Sciatic nerve (tissue), 2 donors: ENCODE results near the gene MCM10. TPM values are rescaled to one million over a fixed set of nuclear protein-coding genes. Genes with fewer than 3 reads are reported as not detected.
"Not testable (repeated sequence)": the region's sequence is repeated elsewhere in the genome, so short reads cannot be mapped to it uniquely, and the experiment has no call there.

Experiments used
- ATAC-seq: fragments of 200-7000 bp; cut with Tn5 transposase; one replicate; pipeline ENCODE4 v1.9.1; 2020; ENCODE audit warnings: mild to moderate bottlenecking, moderate library complexity
- DNase-seq: peaks from one replicate; pipeline ENCODE4 v3.0.0-alpha.2; 2020; ENCODE audit warnings: low spot score
- intact Hi-C: fragments of 100-400 bp; cut with DNase I; formaldehyde crosslinking; loops from one replicate; pipeline ENCODE4 v1.14.2; 2022
- total RNA-seq: library from RNA; stranded (reverse); fragmentation: NEBNext Ultra II Directional; extraction: Animal tissue kit (Norgen Biotek cat#: 25700); gene quantifications from one replicate; pipeline ENCODE4 v1.2.1, GENCODE V29; 2021
- donor health status: DM: no; HTN: no; CAD: no.
- donor health status: DM: no; HTN: no; CAD: no.

Gene MCM10
- total RNA-seq, 1 donor from 2014 or later, result 0.45 TPM

GRCh38 chr10:13239923-13240322, 78.6 kb downstream of the MCM10 start:
- no peak for ATAC-seq
- DNase-seq, result no peak
- intact Hi-C loops, result no loop called here

GRCh38 chr10:13241613-13242012, 80.3 kb downstream of the MCM10 start:
- ATAC-seq, result no peak
- no peak for DNase-seq
- intact Hi-C loops, result no loop called here

GRCh38 chr10:13242260-13242659, 80.9 kb downstream of the MCM10 start:
- DNase-seq, intact Hi-C loops, ATAC-seq: not testable (repeated sequence)

GRCh38 chr10:13247246-13247645, 85.9 kb downstream of the MCM10 start:
- DNase-seq (no peak), ATAC-seq (no peak)
- intact Hi-C loops, result no loop called here

GRCh38 chr10:13247784-13248183, 86.4 kb downstream of the MCM10 start:
- ATAC-seq, result no peak
- intact Hi-C loops, result no loop called here
- no peak for DNase-seq

- intact Hi-C loops, result no loop called here
These were observed 92.4 kb downstream of the MCM10 start for GRCh38 chr10:13253726-13254125.

GRCh38 chr10:13256627-13257026, 95.3 kb downstream of the MCM10 start:
- DNase-seq, result no peak
- intact Hi-C loops, result no loop called here

More at GRCh38 chr10:13253726-13254125, 92.4 kb downstream of the MCM10 start:
- DNase-seq (no peak), ATAC-seq (no peak)

GRCh38 chr10:13257621-13258140, 96.3 kb downstream of the MCM10 start:
- intact Hi-C loops, result no loop called here
- ATAC-seq, result no peak
- no peak for DNase-seq

More at GRCh38 chr10:13256627-13257026, 95.3 kb downstream of the MCM10 start:
- no peak for ATAC-seq

Other genes starting within 250 kb of the MCM10 start
- gene CCDC3, start 159.8 kb upstream of the MCM10 start, total RNA-seq, result 114 TPM
- gene OPTN, start 61.4 kb upstream of the MCM10 start, total RNA-seq, result 118 TPM
- gene UCMA, start 72.8 kb downstream of the MCM10 start, total RNA-seq, result not detected
- 21.7 TPM for gene PHYH, start 138.5 kb downstream of the MCM10 start, total RNA-seq
- 34.8 TPM for gene SEPHS1, start 186.7 kb downstream of the MCM10 start, total RNA-seq